Body of pancreas (tissue), 4 donors: Measurements from ENCODE around the gene PFKFB3. TPM values are rescaled to one million over a fixed set of nuclear protein-coding genes. Genes with fewer than 3 reads are reported as not detected.

Experiments used
- ATAC-seq: fragments of 150-250 bp; one replicate; pipeline ENCODE4 v1.9.1; 2016
- DNase-seq, 4 donors: peaks; one replicate each; pipeline ENCODE4 v3.0.0-alpha.2; 2019
- H3K27ac ChIP-seq, 4 donors: fragments of 200-600 bp; sonication (generic); 1 replicate in 3 of 4; 2 replicates in 1 of 4; pipeline versions ENCODE4 v1.5.1 to v1.6.1; 2016 to 2019; ENCODE audit warnings: mild to moderate bottlenecking in 1 of 4, mixed read lengths in 1 of 4, moderate library complexity in 1 of 4
- H3K27me3 ChIP-seq, 2 donors: fragments of 200-600 bp; sonication (generic); one replicate each; pipeline ENCODE4 v1.6.0; 2016; ENCODE audit warnings: mild to moderate bottlenecking in 1 of 2
- H3K36me3 ChIP-seq, 2 donors: fragments of 200-600 bp; sonication (generic); replicated peaks in 1 of 2; 2 replicates each; pipeline ENCODE4 v1.5.1; 2016; ENCODE audit warnings: low read depth in 2 of 2; ENCODE audit not compliant: insufficient read depth in 1 of 2
- H3K4me1 ChIP-seq: fragments of 200-600 bp; sonication (generic); one replicate; pipeline ENCODE4 v1.6.0; 2016
- H3K4me3 ChIP-seq, 2 donors: fragments of 200-600 bp; sonication (generic); 1 replicate in 1 of 2; 2 replicates in 1 of 2; pipeline ENCODE4 v1.5.1; 2016 to 2019
- H3K9me3 ChIP-seq, 3 donors: fragments of 200-600 bp; sonication (generic); 1 replicate in 2 of 3; 2 replicates in 1 of 3; pipeline ENCODE4 v1.5.1; 2016
- CTCF ChIP-seq, 7 experiments: fragments of 450-650 bp in 4 of 7; fragments of 200-600 bp in 3 of 7; sonication (generic) in 3 of 7; IDR thresholded peaks; one replicate each; pipeline ENCODE4 v1.5.1; 2016 to 2019; ENCODE audit warnings: antibody characterized with exemption in 7 of 7
- POLR2A ChIP-seq, 3 donors: fragments of 450-650 bp; IDR thresholded peaks; one replicate each; pipeline ENCODE4 v1.6.1; 2016; ENCODE audit warnings: antibody characterized with exemption in 3 of 3, mild to moderate bottlenecking in 2 of 3
- WGBS, 2 donors: methylation state at CpG; one replicate each; pipeline ENCODE4 v1.1.5; 2017; 5-methylcytosine and 5-hydroxymethylcytosine counted together
- intact Hi-C: fragments of 100-400 bp; cut with DNase I; formaldehyde crosslinking; loops from one replicate; pipeline ENCODE4 v1.15.1; 2023
- total RNA-seq, 2 donors: library from RNA; depleted of rRNA; stranded (reverse); fragments of >200 nt; gene quantifications; one replicate each; pipeline ENCODE4 v1.1.0, GENCODE V29; 2016

The PFKFB3 gene
- total RNA-seq, 2 donors from 2014 or later = 26.5 to 137 TPM

- no peaks in the 10 kb centered on the region for H3K9me3 ChIP-seq
- intact Hi-C loops = no loop called here
- no peak overlapping the region for H3K4me3 ChIP-seq
- H3K27ac ChIP-seq = peak overlapping the region in 2 of 4 donors; percentile 29 to 60
- H3K27me3 ChIP-seq = no peaks in the 10 kb centered on the region
- H3K4me1 ChIP-seq = peaks cover 31% of the 10 kb centered on the region
- peak in 3 of 4 donors; percentile 20 to 65 (median 56) for DNase-seq
- peak; percentile 54 for ATAC-seq
- no peak for TF ChIP-seq CTCF (IDR thresholded peaks at IDR 0.05)
- no peak for TF ChIP-seq POLR2A (IDR thresholded peaks at IDR 0.05)
- no peaks in the 10 kb centered on the region for H3K36me3 ChIP-seq
- WGBS, 2 donors = 14 to 24% methylated on average over 2 of the region's 2 CpGs
These were observed 95.2 kb downstream of the PFKFB3 start for GRCh38 chr10:6297951-6298381.

- intact Hi-C loops = no loop called here
- Histone ChIP-seq H3K27me3 (no peaks in the 10 kb centered on the region), H3K27ac (peak overlapping the region in 2 of 4 donors; percentile 29 to 60), H3K4me3 (no peak overlapping the region), H3K9me3 (no peaks in the 10 kb centered on the region), H3K4me1 (peaks cover 31% of the 10 kb centered on the region), H3K36me3 (no peaks in the 10 kb centered on the region)
- 95% methylated on average over 5 of the region's 5 CpGs for WGBS, 2 donors
- ATAC-seq = no peak
- TF ChIP-seq POLR2A (IDR thresholded peaks at IDR 0.05) (no peak), CTCF (IDR thresholded peaks at IDR 0.05) (no peak)
- DNase-seq = no peak
These were observed 95.7 kb downstream of the PFKFB3 start for GRCh38 chr10:6298428-6298827.

- ATAC-seq (peak; percentile 73), DNase-seq (peak; percentile 47 to 79 (median 59))
- no peaks in the 10 kb centered on the region for H3K27me3 ChIP-seq
- peak overlapping the region in 3 of 4 donors; percentile 35 to 60 (median 36) for H3K27ac ChIP-seq
- intact Hi-C loops = no loop called here
- 59% methylated on average over 11 of the region's 11 CpGs for WGBS, 2 donors
- peaks cover 31% of the 10 kb centered on the region for H3K4me1 ChIP-seq
- H3K4me3 ChIP-seq = no peak overlapping the region
- no peak for TF ChIP-seq CTCF (IDR thresholded peaks at IDR 0.05)
- TF ChIP-seq POLR2A (IDR thresholded peaks at IDR 0.05) = no peak
- no peaks in the 10 kb centered on the region for H3K9me3 ChIP-seq
- H3K36me3 ChIP-seq = no peaks in the 10 kb centered on the region
These were observed 96.5 kb downstream of the PFKFB3 start for GRCh38 chr10:6299234-6299633.

GRCh38 chr10:6299743-6300105 is 97.0 kb downstream of the PFKFB3 start:
- DNase-seq (no peak), ATAC-seq (no peak)
- Histone ChIP-seq H3K9me3 (no peaks in the 10 kb centered on the region), H3K4me3 (no peak overlapping the region), H3K27me3 (no peaks in the 10 kb centered on the region), H3K4me1 (peaks cover 31% of the 10 kb centered on the region), H3K27ac (peak overlapping the region in 3 of 4 donors; percentile 35 to 60 (median 36)), H3K36me3 (no peaks in the 10 kb centered on the region)
- intact Hi-C loops = no loop called here
- 96 to 100% methylated on average over 2 of the region's 2 CpGs for WGBS, 2 donors
- TF ChIP-seq CTCF (IDR thresholded peaks at IDR 0.05) = no peak
- TF ChIP-seq POLR2A (IDR thresholded peaks at IDR 0.05) = no peak

GRCh38 chr10:6300106-6300783 is 97.5 kb downstream of the PFKFB3 start:
- TF ChIP-seq CTCF (IDR thresholded peaks at IDR 0.05) = no peak
- TF ChIP-seq POLR2A (IDR thresholded peaks at IDR 0.05) = peak in 1 of 3 donors; percentile 31
- no peak for ATAC-seq

More at GRCh38 chr10:6300106-6300783, 97.5 kb downstream of the PFKFB3 start:
- intact Hi-C loops = no loop called here
- H3K4me1 ChIP-seq = peaks cover 31% of the 10 kb centered on the region
- H3K27me3 ChIP-seq = no peaks in the 10 kb centered on the region
- no peak overlapping the region for H3K4me3 ChIP-seq
- DNase-seq = peak in 2 of 4 donors; percentile 25 to 61
- H3K36me3 ChIP-seq = no peaks in the 10 kb centered on the region
- 53 to 75% methylated on average over 14 of the region's 14 CpGs for WGBS, 2 donors
- H3K27ac ChIP-seq = peak overlapping the region in 2 of 4 donors; percentile 36 to 60
- H3K9me3 ChIP-seq = no peaks in the 10 kb centered on the region
